NCI-H2081 treated with DMSO at 0.1 percent for 48 hours (cell line): Measurements from ENCODE around the gene KCNMA1.

Experiments used
- DNase-seq: peaks from one replicate; lab custom pipeline; 2025; lab: John Stamatoyannopoulos, UW

KCNMA1 gene

DNA sequence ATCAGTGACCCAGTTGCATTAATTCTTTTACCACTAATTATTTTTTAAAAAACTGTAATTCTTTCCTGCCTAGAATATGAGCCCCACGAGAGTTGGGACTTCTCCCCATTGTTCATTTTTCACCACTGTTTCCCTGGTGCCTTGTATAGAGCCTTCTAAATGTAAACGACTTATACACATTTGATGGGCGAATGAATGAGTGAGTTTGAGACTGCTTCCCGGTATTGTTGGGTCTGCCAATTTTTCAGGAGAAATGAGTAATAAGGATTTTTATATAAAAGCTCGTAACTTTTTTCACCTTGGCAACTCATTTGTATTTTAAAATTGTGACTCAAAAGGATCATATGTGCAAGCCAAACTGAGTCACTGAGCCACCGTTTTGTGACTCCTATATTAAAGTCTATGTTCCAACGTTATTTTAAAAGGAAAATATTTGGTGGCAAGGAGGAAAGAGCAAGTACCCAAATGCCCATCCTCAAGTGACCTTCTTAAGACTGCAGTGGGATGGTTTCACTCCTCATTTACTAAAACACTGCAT is 621.3 kb downstream of the KCNMA1 start:
- no peak for DNase-seq

DNA sequence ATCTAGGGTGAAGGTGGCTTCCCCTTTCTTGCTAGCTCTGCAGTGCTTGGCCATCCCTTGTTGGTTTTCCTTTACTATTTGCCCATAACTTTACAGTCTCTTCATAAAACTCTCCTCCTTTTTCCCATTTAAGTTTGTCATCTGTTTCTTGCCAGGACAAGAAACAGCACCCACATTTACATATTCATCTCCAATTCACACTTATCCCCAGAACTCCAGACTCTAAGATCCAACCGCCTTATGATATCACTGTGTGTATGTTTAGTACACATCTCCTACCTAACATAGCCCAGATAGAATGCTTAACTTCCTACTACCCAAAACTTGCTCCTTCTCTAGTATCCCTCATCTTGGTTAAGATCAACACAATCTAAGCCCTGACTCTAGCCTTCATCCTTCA is 622.2 kb downstream of the KCNMA1 start:
- DNase-seq: no peak

DNA sequence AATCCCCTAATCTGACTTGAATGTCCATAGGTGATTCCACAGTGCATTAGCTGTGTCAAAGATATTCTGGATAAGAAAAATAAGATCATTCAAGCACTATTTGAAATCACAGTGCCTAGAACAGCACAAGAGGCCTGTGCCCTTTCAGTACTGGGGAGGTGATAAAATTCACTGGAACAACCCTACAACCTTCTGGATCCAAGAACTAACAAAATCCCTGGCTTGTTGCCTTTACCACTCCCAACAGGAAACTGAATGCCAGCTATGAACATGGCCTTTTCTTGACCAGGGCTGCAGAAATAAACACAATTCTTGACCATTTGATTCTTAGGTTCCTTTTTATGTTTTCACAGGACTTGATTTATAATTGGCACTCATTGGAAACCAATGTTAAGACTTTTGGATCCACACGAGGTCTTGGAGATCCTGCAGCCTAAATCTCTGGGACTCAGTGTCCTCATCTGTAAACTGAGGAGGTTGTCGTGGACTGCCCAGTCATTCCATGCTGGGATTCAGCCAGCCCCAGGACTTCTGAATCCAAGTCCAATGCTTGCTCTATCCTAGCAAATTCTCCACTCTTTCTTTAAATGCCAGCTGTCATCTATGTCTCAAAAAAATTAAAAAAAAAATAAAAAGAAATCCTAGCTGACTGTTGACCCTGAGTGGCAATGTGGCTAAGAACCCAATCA is 624.7 kb downstream of the KCNMA1 start:
- no peak for DNase-seq

DNA sequence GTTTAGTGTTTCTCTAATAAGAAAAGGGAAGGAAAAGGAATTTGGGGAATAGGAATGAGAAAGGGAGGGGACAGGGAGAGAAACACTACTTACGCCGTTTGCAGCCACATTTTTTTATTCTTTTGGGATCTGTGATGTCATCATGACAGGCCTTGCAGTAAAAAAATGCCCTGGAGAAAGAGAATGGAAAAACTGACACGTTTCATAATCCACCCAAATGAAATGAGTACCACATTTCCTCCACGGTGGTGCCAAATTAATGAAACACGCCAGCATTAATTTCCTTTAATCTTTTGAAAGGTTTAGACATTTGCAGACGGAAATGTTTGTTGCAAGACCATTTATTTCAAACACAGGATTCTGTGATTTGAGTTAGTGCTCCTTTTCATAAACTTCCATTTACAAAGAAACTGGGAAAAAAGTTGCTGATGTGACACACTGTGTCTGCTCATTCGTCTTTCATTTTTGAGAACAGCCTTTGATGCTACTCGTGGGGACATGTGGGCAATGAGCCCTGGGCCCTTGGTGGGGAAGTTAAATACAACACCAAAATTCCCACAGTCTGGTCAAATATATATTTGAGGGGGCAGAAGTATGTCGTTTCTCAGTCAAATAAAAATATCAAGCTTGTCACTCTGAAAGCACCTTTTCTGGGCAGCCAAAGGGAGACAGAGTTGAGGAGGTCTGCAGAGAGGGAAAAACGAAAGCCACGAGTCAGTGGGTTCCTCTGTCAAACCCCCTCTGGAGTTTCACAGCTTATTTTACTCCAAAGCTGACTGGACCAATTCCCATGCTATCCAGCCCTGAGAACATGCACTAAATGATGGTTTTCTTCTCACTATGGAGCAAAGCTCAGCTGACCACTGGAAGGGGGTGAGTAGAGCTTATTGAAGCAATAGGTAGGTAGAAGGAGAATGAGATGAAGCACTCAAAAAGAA is 625.5 kb downstream of the KCNMA1 start:
- no peak for DNase-seq

DNA sequence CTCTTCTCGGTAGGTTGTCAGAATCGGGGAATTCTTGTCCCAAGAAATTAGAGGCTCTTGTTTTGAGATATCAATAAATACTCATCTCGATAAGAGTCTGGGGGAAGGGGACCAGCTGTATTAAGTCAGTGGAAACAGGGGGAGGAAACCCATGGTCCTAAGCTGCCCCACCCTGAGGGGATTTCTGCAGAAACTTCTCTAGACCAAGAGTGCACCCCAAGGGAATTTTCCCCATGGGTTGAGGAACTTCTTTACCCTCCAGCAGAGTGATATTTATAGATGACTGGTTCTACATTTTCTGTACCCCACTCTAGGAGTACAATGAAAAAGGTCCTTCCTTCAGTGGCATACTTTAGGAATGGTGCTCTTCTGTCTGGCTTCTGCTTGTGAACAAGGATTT is 627.2 kb downstream of the KCNMA1 start:
- no peak for DNase-seq

DNA sequence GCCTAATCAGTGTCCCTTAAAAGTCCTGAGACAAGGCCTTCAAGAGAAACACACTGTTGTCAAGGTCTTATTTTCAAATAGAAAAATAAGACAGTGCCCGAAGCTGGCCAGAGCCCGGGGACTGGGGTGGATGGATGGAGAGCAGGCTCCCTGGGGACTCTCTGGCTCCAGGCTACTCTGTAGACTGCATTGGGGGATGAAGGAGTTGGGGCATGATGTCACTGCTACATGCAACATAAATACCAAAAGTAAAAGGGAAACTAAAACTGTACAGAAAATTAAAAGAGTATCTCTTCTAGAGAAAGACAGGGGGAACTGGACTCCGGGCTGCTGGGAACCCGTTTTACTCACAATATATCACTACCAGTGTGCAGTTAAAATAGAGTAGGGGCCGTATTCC is 629.8 kb downstream of the KCNMA1 start:
- DNase-seq: no peak

DNA sequence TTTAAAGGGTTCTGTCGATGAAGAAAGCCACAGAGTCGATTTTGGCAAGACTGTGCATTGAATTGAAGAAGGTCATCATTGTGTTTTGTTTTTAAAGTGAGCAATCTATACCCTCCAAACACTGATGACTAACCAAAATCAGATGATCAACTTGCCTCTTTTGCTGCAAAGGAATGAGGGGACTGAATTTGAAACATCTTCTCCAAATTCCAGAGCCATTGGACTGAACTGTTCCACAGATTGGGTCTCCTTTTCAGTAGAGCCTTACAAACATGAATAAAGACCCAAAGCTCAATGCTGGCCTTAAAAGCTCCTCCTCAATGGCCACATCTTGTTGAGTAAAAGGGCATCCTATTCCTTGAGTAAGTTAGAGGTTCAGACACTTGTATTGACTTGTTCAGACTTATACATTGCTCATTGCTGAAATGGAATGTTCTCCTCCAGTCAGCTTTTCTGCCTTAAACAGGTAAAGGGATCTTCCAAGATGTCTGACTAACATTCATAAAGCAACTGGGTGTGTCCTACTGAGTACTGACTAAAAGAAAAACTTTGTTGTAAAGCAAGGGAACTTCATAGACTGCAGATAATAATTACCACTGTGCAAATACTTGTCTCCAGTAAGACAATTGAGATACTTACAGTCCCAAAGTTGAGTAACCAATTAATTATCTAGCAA is 630.6 kb downstream of the KCNMA1 start:
- no peak for DNase-seq

DNA sequence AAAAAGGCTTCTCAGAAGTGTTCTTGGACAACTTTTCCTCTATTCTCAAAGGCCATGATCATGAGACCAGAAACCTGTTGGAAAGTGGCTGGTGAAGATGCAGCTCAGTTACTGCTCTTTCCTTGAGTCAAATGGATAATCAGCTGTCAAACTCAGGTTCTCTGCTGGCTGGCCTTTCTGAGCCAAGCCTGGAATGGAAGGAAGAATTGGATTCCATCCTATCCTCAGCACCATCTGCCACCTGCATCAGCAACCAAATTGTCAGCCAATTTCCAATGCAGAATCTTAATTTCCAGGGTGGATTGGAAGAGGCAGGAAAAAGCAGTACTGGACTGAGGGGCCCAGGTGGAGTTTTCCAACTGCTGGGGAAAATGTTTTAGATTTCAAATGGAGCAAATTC is 631.7 kb downstream of the KCNMA1 start:
- no peak for DNase-seq

DNA sequence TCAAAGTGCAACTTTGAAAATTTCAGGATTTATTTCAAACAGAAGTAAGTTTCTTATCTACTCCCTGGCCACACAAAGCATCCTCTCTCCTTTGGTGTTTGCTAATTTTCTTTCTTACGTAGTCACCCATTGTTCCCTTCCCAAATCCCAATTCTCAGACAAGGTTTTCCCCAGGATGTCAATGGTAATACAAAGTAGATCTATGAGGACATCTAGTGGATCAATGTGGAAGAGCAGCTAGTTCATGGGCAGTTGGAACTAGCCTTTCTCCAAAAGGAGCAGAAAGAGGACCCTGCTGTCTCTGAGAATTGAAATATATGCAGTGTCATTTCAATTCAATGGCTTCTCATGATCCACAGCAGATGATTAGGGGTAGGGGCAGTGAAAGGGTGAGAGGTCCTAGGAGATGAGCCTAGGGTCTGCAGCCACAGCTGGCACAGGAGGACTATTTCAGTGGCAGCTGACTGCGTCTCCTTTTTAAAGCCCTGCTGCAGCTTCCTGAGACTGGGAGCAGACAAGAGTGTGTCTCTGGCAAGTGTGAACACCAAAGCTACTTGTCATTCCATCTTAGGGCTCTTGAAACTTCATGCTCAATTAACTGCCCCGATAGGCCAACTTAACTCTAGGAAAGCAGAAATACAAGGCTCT is 632.6 kb downstream of the KCNMA1 start:
- no peak for DNase-seq

DNA sequence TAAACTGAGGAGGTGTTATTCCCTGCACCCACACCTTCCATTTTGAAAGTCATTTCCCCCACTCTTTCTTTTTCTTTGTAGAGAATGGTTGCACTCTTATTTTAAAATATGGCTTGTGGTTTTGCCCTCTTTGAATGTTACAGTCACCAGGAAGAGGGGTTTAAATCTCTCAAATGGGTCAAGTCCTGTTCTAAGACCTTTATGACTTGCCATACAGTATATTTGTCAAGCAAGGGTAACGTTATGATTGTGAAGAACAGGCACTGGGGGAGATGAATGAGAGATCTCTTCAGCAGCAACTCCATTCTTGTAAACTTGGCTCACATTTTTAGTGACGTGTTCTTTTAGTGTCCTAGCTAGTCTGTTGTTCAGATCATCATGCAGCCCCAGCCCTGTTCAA is 634.7 kb downstream of the KCNMA1 start:
- no peak for DNase-seq

DNA sequence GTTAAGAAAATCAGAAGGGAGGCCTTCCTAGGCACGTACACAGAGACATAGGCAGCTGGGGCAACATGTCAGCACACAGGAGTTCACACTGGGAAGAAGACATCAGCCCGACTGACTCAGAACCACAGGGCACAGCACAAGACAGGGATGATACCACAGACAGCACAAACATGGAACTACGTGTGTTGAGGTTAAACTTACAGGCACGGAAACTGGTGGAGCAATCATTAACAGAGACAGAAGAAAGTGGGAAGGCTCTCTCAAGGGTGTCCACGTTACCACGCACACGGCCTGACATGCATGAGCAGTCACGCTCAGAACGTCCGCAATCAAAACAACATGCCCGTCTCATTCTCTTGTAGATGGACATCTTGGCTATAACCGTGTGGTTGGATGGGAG is 636.4 kb downstream of the KCNMA1 start:
- no peak for DNase-seq

DNA sequence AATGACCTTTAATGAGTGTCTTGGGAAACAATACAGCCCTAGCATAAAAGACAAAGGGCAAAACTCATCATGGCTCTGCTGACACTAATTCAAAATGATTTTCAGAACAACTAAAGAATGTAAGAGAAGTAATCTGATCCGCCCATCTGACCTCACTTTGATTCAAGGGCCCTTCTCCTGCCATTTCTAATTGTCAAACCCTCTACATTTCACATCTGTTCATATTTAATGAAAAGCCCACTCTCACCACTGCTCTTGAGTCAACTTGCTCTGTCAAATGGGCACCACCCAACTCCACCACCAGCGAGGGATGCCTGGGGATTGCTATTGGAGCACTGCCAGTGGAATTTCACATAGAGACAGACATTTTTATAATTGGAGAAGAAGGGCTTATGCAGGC is 639.2 kb downstream of the KCNMA1 start:
- DNase-seq: no peak

DNA sequence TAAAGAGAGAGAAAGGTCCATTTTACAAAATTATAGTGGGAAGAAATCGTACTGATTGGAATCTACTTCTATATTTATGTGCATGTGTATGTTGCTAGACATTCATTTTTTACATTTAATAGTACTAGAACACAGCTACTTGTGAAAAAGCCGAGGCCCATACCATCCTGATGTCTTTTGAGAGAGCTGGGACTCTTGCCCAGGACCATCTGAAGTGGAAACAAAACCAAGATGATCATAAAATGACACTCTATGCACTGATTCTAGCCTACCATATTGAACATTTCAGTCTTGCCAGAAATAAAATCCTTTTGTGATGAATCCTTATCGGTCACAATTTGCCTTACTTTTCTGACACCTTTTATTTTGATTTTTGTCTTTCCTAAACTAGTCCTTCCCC is 640.0 kb downstream of the KCNMA1 start:
- no peak for DNase-seq

DNA sequence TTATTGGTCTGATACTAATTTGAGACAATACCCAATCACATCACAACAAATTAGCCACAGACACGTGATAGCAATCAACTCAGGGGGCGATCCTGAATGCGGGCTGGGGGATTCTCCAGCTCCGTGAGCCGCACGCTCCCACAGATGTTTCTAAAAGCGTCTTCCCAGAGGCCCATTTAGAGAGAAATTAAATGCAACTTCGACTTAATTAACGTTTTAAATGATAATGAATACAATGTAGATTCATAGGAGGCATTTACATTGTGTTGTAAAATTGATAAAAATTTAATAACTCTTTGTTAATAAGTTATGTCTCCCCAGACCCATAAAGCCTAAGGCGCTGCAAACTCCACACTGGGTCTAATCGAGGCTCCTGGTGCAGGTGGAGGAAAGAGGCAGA is 642.6 kb downstream of the KCNMA1 start:
- DNase-seq: no peak

DNA sequence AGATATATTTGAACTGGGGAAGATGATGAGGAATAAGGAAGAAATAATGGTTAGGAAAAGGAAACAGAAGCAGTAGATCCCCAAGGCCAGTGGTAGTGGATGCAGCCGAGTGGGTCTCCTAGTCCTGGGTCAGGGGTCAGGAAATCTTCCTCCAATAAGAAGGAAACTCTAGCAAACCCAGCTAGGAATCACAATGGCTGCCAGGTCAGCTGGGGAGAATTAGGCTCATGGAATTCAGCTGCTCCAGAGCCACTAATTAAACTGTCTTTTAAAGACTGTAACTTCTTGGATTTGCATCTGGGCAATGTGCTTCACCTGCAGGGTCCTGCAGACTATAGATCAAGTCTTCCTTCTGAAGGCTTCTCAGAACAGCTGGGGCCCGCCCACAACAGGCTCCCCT is 644.4 kb downstream of the KCNMA1 start:
- no peak for DNase-seq

DNA sequence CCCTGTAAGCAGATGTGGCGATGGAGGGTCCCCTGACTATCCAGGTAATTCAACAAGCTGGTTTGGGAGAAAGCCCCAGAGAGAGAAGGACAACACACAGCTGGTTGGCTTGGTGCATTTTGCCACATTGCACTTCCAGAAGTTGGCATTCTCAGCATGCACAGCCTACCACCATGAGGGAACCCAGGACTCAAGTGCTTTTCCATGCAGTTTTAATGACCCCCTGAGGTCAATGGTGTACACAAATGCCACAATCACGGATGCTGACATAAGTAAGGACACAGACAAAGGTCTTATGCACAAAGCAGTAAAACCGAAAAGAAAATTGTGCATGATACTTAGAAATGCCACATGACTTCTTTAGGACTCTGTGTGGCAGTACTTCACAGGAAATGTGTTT is 645.1 kb downstream of the KCNMA1 start:
- no peak for DNase-seq

DNA sequence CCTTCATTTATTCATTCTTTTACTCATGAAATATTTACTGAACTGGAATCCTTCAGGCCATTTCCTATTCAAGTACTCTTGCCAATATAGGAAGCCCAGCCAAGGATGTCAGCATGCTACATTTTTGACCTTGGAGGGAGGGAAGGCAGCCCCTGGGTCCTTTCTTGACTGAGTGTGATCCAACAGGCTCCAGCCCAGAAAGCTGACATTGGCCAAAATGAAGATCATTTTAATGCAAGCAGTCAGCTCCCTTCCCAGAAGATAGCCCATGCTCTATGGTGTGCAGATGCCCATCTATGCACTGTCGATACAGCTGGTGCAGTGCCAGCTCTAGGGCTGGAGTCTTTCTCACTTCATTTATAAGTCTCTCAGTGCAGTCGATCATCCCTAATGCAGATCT is 646.0 kb downstream of the KCNMA1 start:
- no peak for DNase-seq

DNA sequence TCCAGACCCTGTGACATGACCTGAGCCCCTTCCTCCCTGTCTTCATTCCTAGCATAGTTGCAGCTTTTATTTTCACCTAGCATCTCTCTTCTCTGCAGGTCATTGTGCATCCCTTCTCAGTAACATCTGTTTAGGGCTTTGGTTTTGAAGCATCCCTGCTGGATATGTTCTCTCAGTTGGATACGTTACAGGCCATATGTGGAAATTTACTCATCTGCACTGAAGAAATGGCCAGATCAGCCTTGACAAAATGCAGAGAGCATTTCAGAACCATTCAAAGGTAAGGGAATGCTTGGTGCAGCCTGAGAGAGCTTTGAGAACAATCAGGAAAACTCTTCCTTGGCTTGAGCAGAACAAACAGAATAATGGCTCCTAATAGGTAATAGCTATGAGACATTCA is 647.0 kb downstream of the KCNMA1 start:
- DNase-seq: no peak

DNA sequence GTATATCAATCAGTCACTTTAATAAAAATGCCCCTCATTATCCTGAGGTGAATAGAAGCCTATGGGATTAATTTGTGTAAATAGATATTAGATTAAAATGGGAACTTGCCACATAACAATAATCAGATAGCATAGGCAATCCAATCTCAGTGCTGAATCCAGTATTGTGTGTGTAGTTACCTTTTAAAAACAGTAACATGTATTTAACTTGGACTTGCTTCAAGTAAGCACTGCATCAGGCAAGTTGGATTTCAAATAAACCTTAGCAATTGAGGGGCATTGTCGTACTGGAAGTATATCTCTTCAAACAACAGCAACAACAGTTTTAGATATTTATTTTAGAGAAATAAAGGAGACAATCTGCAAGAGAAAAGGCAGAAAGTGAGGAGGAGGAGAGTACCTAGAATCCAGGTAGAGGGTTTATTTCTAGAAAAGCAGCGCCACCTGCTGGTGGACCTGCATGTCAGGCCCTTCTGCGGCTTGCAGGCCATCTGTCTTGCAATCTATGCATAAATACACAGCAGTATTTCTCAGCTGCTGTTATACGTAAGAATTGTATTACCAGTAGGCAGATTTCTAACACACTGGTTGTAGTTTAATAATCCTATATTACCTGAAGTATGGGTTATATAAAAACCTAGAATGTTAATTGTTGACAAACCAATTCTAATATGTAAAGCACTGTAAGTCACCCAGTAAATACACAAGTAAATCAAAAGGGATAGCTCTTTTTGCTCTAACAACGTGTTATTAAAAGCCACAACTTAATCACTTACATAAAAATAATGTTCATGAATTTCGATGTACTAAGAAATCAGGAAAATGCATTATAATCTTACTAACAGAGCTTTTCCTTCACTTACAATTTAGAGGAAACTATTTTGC is 652.8 kb downstream of the KCNMA1 start:
- DNase-seq: peak; percentile 8

DNA sequence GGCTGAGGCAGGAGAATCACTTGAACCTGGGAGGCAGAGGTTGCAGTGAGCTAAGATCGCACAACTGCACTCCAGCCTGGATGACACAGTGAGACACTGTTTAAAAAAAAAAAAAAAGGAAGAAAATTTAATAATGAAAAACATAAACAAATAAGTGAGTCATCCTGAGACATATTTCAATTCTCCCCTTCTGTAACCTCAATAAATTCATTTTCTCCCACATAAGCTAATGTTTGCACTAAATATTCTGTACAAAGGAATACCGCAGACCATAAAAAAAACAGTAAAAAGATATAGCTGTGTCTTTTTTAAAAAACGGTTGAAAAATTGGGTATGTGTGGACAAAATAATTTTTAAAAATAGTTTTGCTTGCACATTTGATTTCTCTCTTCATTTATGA is 654.0 kb downstream of the KCNMA1 start:
- no peak for DNase-seq

DNA sequence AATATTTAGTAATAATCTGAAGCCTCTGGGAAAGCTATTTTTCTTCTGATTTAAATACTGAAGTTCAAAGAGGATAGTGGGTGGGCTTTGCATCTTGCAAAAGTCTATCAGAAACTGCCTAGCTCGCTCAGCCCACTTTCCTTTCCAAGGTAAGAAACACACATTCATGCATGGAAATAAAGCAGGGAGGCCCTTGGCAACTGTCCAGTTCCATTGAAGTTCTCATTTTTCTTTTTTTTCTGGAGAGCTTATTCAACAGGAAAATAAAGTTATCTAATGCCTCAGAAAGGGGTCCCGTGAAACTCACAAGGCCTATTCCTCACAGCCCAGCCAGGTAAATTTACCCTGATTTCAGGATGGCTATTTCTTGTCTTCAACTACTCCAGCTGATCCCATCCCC is 654.9 kb downstream of the KCNMA1 start:
- DNase-seq: no peak
